T-helper 1 cell treated with Interleukin-12 subunit alpha and Interleukin-12 subunit beta and Interleukin-4 antibody, amounts not matched to agents 30 μg/mL and 1 μg/mL, for 36 hours (primary cell): Measurements from ENCODE around the gene CDON.

Experiments used
- H3K27ac Mint-ChIP-seq: one replicate; pipeline ENCODE4 v1.8.0; 2021; ENCODE audit warnings: mild to moderate bottlenecking, mixed read lengths
- H3K27me3 Mint-ChIP-seq: one replicate; pipeline ENCODE4 v1.8.0; 2021; ENCODE audit warnings: low read depth, mixed read lengths
- H3K36me3 Mint-ChIP-seq: one replicate; pipeline ENCODE4 v1.8.0; 2021; ENCODE audit warnings: low read depth, mixed read lengths
- H3K4me1 Mint-ChIP-seq: one replicate; pipeline ENCODE4 v1.8.0; 2021; ENCODE audit warnings: low read depth, mixed read lengths
- H3K4me3 Mint-ChIP-seq: one replicate; pipeline ENCODE4 v1.8.0; 2021; ENCODE audit warnings: mild to moderate bottlenecking, moderate library complexity, mixed read lengths
- H3K9me3 Mint-ChIP-seq: one replicate; pipeline ENCODE4 v1.8.0; 2021; ENCODE audit warnings: mixed read lengths

The CDON gene

GRCh38 chr11:125954945-125955640, 107.6 kb downstream of the CDON start:
- Mint-ChIP-seq H3K9me3 (no peaks in the 10 kb centered on the region), H3K4me3 (no peak overlapping the region), H3K27ac (no peak overlapping the region), H3K36me3 (no peaks in the 10 kb centered on the region), H3K4me1 (peaks cover 5% of the 10 kb centered on the region), H3K27me3 (no peaks in the 10 kb centered on the region)

DNA sequence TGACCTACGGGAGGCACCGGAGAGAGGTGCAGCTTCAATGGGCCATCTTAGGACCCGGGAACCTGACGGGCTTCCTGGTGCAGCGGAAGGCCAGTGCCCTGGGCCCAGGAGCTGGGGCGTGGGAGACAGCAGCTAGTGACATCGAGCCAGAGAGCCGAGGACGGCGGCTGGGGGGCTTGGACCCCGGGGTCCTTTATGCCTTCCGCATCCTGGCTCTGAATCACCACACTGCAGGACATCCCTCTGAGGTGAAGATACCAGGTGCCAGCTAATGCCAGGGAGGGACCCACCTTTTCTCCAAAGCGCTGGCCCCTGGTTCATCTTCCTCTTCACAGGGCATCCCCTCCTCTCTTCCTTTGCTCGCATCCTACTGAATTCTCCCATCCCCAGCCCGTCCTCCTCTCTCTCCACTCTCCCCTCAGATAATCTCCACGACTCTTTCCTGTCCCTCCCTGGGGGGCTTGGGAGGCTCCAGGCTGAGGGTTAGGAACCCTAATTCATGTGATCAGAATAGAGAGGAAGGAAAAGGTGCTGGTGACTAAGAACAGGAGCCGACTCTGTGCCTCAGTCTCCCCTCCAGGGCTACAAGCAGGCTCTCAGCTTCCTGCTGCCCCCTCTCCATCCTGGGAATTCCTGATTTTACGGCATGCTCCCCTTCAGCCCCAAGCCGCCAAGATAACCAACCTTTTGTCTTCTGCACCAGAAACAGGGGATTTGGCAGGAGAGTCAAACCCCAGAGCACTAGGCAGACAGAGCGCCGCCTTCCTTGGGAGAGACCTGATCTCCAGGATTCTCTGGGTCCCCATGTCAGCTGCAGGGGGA, 108.3 kb downstream of the CDON start:
- Mint-ChIP-seq H3K9me3 (no peaks in the 10 kb centered on the region), H3K4me1 (peaks cover 5% of the 10 kb centered on the region), H3K36me3 (no peaks in the 10 kb centered on the region), H3K27me3 (no peaks in the 10 kb centered on the region), H3K27ac (no peak overlapping the region), H3K4me3 (no peak overlapping the region)

- no peak overlapping the region for H3K27ac Mint-ChIP-seq
- no peaks in the 10 kb centered on the region for H3K36me3 Mint-ChIP-seq
- no peaks in the 10 kb centered on the region for H3K27me3 Mint-ChIP-seq
- H3K4me1 Mint-ChIP-seq, result peaks cover 5% of the 10 kb centered on the region
- H3K4me3 Mint-ChIP-seq, result no peak overlapping the region
- no peaks in the 10 kb centered on the region for H3K9me3 Mint-ChIP-seq
Measured at GRCh38 chr11:125953401-125953935, 109.2 kb downstream of the CDON start.

DNA sequence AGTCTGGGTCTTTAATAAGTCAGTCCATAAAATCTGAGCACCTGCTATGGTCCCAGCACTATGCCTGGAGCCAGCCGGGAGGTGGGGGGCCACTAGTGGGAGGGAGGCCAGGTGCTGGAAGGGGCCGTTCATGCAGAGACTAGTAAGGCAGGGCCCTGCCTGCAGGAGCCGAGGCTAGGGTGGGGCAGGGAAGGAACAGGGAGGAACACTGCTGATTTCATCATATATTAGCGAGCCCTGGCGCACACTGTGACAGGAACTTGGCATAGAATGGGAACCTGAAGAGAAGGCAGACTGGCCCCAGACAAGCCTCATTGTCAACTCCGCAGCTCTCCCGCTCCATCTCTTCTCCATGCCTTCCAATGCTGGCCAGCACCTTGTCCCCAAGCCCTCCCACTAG, 109.7 kb downstream of the CDON start:
- no peaks in the 10 kb centered on the region for H3K27me3 Mint-ChIP-seq
- no peaks in the 10 kb centered on the region for H3K9me3 Mint-ChIP-seq
- peaks cover 5% of the 10 kb centered on the region for H3K4me1 Mint-ChIP-seq
- no peak overlapping the region for H3K27ac Mint-ChIP-seq
- H3K4me3 Mint-ChIP-seq, result no peak overlapping the region
- no peaks in the 10 kb centered on the region for H3K36me3 Mint-ChIP-seq

DNA sequence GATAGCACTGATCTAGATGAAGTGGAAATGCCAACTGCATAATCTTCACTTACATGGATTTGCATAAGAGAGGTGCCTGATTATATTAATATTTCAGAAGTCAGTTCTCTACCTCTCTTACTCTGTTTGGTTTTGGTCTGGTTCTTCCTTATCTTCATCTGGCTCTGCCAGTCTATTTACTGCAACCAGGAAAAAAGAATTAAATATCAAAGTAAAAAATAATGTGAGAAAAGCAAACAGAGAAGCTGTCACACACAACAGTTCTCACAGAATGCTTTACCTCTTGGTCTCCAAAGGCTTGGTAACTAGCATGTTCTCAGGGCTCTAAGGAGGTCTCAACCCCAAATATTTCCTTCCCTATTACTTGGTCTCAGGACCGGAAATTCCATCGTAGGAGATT, 110.1 kb downstream of the CDON start:
- Mint-ChIP-seq H3K9me3 (no peaks in the 10 kb centered on the region), H3K27ac (no peak overlapping the region), H3K27me3 (no peaks in the 10 kb centered on the region), H3K36me3 (no peaks in the 10 kb centered on the region), H3K4me1 (peaks cover 1% of the 10 kb centered on the region), H3K4me3 (no peak overlapping the region)

DNA sequence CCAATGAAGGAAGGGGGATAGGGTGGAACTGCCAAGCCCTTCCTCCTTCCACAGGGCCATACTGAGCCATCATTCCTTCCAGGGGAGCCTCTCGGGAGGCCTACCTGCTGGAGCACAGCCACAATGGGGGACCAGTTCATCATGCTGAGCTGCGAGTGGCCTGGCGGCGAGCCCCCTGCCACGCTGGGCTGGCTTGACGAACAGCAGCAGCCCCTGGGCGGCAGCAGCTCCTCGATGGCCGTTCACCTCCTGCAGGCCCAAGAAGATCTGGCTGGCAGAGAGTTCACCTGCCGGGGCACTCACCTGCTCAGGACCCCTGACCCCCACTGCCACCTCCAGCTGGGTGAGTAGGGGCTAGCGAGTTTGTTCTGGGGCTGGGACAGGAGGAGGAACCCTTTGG, 110.9 kb downstream of the CDON start:
- H3K4me3 Mint-ChIP-seq, result no peak overlapping the region
- no peaks in the 10 kb centered on the region for H3K9me3 Mint-ChIP-seq
- no peaks in the 10 kb centered on the region for H3K27me3 Mint-ChIP-seq
- H3K36me3 Mint-ChIP-seq, result no peaks in the 10 kb centered on the region
- H3K4me1 Mint-ChIP-seq, result no peaks in the 10 kb centered on the region
- H3K27ac Mint-ChIP-seq, result no peak overlapping the region

- no peaks in the 10 kb centered on the region for H3K9me3 Mint-ChIP-seq
- no peak overlapping the region for H3K4me3 Mint-ChIP-seq
- no peaks in the 10 kb centered on the region for H3K4me1 Mint-ChIP-seq
- H3K36me3 Mint-ChIP-seq, result no peaks in the 10 kb centered on the region
- no peak overlapping the region for H3K27ac Mint-ChIP-seq
- no peaks in the 10 kb centered on the region for H3K27me3 Mint-ChIP-seq
Measured at GRCh38 chr11:125950696-125951651, 111.7 kb downstream of the CDON start.

- no peaks in the 10 kb centered on the region for H3K4me1 Mint-ChIP-seq
- no peak overlapping the region for H3K4me3 Mint-ChIP-seq
- no peak overlapping the region for H3K27ac Mint-ChIP-seq
- no peaks in the 10 kb centered on the region for H3K36me3 Mint-ChIP-seq
- H3K9me3 Mint-ChIP-seq, result no peaks in the 10 kb centered on the region
- no peaks in the 10 kb centered on the region for H3K27me3 Mint-ChIP-seq
Measured at GRCh38 chr11:125950178-125950490, 112.5 kb downstream of the CDON start.

DNA sequence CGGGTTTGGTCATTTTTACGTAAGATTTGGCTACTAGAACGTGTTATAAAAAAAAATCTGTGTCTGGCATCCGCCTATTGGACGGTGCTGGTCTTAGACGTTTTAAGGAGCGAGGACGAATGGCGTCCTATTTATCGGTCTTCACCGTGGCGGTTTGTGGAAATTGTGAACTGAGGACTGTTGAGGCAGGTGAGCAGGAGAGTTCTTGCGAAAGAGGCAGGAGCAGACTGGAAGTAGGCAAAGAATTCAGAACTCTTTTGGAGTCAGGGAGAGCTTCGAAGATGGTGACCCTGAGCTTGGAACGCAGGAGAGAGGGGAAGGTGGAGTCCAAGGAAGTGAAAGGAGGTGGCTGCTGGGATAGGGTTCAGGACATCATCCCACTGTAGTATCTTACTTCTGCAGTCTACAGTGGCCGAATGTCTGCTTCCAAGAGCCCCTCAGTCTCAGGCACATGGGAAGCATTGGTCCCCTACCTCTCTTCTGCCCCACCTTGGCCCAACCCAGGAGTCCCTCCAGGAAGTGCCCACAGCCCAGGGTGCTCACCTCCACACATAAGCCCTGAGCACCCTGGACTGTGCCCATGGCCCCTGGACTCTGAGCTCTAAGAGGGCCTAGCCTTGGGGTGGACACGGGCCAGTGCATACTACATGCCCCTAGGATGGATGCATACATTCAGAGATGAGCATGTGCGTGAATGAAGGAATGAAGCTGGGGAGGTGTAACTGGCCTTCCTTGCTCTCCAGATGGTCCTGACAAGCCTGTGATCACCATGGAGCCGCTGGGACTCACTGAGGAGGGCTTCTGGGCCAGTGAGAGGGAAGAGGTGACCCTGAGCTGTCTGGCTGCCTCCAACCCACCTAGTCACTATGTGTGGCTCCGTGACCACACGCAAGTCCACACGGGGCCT, 113.1 kb downstream of the CDON start:
- H3K27me3 Mint-ChIP-seq, result no peaks in the 10 kb centered on the region
- H3K36me3 Mint-ChIP-seq, result no peaks in the 10 kb centered on the region
- no peak overlapping the region for H3K4me3 Mint-ChIP-seq
- no peaks in the 10 kb centered on the region for H3K4me1 Mint-ChIP-seq
- H3K9me3 Mint-ChIP-seq, result no peaks in the 10 kb centered on the region
- no peak overlapping the region for H3K27ac Mint-ChIP-seq

GRCh38 chr11:125948278-125949051, 114.2 kb downstream of the CDON start:
- no peak overlapping the region for H3K27ac Mint-ChIP-seq
- no peaks in the 10 kb centered on the region for H3K4me1 Mint-ChIP-seq
- H3K4me3 Mint-ChIP-seq, result no peak overlapping the region
- H3K27me3 Mint-ChIP-seq, result no peaks in the 10 kb centered on the region
- H3K36me3 Mint-ChIP-seq, result no peaks in the 10 kb centered on the region
- no peaks in the 10 kb centered on the region for H3K9me3 Mint-ChIP-seq

DNA sequence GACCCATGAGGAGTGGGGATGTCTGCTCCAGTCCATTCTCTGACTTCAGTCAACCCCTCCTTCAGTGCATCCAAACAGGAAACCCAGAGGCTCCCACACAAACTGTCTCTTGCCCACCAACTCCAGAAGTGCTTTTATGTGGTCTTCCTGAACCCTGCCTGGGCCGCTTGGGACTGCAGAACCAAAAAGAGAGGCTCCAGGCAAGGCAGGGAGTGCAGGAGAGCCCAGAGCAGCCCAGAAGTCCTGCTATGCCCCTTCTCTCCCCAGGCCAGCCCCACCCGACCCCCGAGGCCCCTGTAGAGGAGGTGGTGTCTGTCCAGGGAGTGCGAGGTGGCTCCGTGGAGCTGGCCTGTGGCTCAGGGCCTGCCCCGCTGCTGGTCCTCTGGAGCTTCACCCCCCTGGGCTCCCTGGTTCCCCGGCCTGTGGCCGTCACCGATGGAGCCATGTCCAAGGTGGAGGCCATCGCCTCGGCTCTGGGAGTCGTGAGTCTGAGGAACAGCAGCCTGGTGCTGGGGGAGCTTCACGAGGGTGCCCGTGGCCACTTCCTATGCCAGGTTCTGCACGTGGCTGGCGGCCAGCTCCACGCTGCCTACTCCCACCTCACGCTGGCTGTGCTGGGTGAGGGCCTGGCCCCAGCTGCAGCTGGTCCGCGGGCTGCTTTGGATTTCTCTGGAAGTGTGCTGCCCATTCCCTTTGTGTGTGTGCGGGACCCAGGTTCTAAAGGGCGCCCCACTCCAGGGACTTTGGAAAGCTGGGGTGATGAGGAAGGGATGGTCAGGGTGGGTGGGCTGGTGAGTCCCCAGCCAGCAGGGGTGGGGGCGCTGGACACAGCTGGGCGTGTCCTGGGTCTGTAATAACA, 115.0 kb downstream of the CDON start:
- Mint-ChIP-seq H3K4me3 (no peak overlapping the region), H3K9me3 (no peaks in the 10 kb centered on the region), H3K36me3 (no peaks in the 10 kb centered on the region), H3K27ac (no peak overlapping the region), H3K4me1 (no peaks in the 10 kb centered on the region), H3K27me3 (no peaks in the 10 kb centered on the region)

DNA sequence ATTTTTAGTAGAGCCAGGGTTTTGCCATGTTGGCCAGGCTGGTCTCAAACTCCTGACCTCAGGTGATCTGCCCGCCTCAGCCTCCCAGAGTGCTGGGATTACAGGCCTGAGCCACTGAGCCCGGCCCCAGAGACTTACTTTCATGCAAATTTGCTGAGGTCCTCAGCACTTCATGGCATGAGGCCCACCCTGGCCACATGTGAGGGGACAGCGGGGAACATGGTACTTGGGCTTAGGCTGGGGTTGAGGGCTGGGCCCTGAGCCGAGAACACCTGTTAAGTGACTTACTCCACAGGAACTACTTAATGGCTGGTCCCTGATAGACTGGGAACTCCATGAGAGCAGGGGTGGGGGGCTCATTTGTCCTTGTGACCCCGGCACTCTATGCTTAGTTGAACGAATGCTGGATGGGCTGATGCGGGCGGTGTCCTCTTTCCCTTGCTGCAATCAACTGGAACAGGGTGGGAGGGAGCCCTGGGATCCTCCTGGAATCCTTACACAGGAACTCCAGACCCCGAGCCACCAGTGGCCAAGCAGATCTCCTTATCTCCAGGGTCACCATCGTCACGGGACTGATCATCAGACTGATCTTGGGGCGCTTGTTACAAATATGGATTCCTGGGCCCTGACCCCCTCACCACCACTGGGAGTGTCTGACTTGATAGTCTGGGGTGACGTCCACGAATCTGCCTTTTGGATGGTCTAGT, 115.8 kb downstream of the CDON start:
- no peak overlapping the region for H3K27ac Mint-ChIP-seq
- H3K9me3 Mint-ChIP-seq, result no peaks in the 10 kb centered on the region
- H3K36me3 Mint-ChIP-seq, result no peaks in the 10 kb centered on the region
- H3K4me1 Mint-ChIP-seq, result peaks cover 2% of the 10 kb centered on the region
- H3K4me3 Mint-ChIP-seq, result no peak overlapping the region
- no peaks in the 10 kb centered on the region for H3K27me3 Mint-ChIP-seq
